ENCODE data around the gene GJA8. TPM values are rescaled to one million over a fixed set of nuclear protein-coding genes. Genes with fewer than 3 reads are reported as not detected.

The GJA8 gene
- not detected in 2 replicates for total RNA-seq

GRCh38 chr1:147902253-147902845, at the start of gene GJA8:
Gene GJA8 (plus strand): TSS chr1:147902795. CDS start chr1:147907956, 5,161 bp downstream.

GRCh38 chr1:147928236-147929132, 25.9 kb downstream of the GJA8 start, which contains the start of gene GPR89B:
Gene GPR89B (plus strand): TSS chr1:147928420. CDS start chr1:147928537, 117 bp downstream.

Other genes starting within 250 kb of the GJA8 start
- gene ACP6, start 232.3 kb upstream of the GJA8 start, total RNA-seq: 5.2 TPM in 2 replicates
- gene GJA5, start 142.2 kb upstream of the GJA8 start, total RNA-seq: 43.9 and 97.3 TPM in 2 replicates
- 15.6 and 20.9 TPM in 2 replicates for gene GPR89B, start 25.6 kb downstream of the GJA8 start, total RNA-seq
- 3.3 and 4.8 TPM in 2 replicates for gene NBPF11, start 249.5 kb downstream of the GJA8 start, total RNA-seq